Peyer's patch (tissue), 4 donors: ENCODE data around the gene NOP14. TPM values are rescaled to one million over a fixed set of nuclear protein-coding genes. Genes with fewer than 3 reads are reported as not detected.
A peak's percentile ranks its signal among the peaks of the same experiment; 100 is the strongest.

Experiments used
- DNase-seq, 3 donors: peaks; one replicate each; pipeline ENCODE4 v3.0.0-alpha.2; 2017 to 2019
- H3K27ac ChIP-seq, 4 donors: fragments of 200-600 bp; sonication (generic); one replicate each; pipeline ENCODE4 v1.5.1; 2016 to 2019
- H3K27me3 ChIP-seq, 2 donors: fragments of 200-600 bp; sonication (generic); one replicate each; pipeline ENCODE4 v1.5.1; 2019
- H3K36me3 ChIP-seq, 3 donors: fragments of 200-600 bp; sonication (generic); one replicate each; pipeline ENCODE4 v1.5.1; 2016 to 2019
- H3K4me1 ChIP-seq, 4 donors: fragments of 200-600 bp; sonication (generic); one replicate each; pipeline ENCODE4 v1.5.1; 2016 to 2019
- H3K4me3 ChIP-seq, 4 donors: fragments of 200-600 bp; sonication (generic); 1 replicate in 3 of 4; 2 replicates in 1 of 4; pipeline ENCODE4 v1.5.1; 2016 to 2019; ENCODE audit warnings: mild to moderate bottlenecking in 1 of 4
- H3K9me3 ChIP-seq, 4 donors: fragments of 200-600 bp; sonication (generic); one replicate each; pipeline ENCODE4 v1.5.1; 2016 to 2019; ENCODE audit warnings: mild to moderate bottlenecking in 1 of 4
- POLR2A ChIP-seq, 2 donors: fragments of 450-650 bp; IDR thresholded peaks; one replicate each; pipeline ENCODE4 v1.5.1; 2017; ENCODE audit warnings: antibody characterized with exemption in 2 of 2, mild to moderate bottlenecking in 2 of 2, moderate library complexity in 2 of 2
- total RNA-seq, 4 donors: library from RNA; depleted of rRNA; stranded (reverse); fragments of >200 nt; gene quantifications; one replicate each; pipeline ENCODE4 v1.1.0, GENCODE V29; 2016
- TF ChIP-seq, protein P1 (sequence below), 6 experiments: fragments of 450-650 bp in 4 of 6; fragments of 200-600 bp in 2 of 6; sonication (generic) in 1 of 6; IDR thresholded peaks; one replicate each; pipeline ENCODE4 v1.5.1; 2017 to 2019; ENCODE audit warnings: antibody characterized with exemption in 6 of 6, mild to moderate bottlenecking in 3 of 6, moderate library complexity in 1 of 6

Gene NOP14
- total RNA-seq, 4 donors from 2014 or later: 13.0 to 76.7 (median 18.6) TPM

DNA sequence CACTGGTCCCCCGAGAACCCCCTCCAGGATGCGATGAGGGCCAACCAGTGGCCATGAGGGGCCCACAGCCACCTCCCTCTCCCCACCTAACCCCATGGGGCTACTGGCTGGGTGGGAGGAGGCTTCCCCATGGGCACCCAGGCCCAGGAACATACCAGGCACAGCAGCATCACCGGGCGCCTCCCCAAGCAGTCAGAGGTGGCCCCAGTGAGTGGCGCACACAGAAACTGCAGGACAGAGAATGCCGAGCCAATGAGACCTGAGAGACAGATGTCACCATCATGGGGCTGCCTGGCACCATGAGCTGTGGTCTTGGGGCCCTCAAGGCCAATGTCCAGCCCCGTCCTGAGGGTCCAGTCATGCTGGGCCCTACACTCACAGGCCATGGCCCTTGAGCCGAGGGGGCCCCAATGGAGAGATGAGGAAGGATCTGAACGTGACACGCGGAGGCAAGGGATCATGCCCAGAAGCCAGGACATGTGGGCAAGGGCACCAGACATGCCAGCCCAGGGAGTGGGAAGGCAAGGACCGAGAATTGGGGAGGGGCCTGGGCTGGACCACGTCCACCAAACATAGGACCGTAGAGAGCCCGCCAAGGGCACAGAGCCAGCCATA is 30.1 kb downstream of the NOP14 start:
- no peaks in the 10 kb centered on the region for H3K9me3 ChIP-seq
- H3K4me3 ChIP-seq: peak overlapping the region; percentile 65 to 77 (median 74)
- H3K27ac ChIP-seq: peak overlapping the region; percentile 84 to 89 (median 85)
- TF ChIP-seq POLR2A (IDR thresholded peaks at IDR 0.05): no peak
- TF ChIP-seq, protein P1, sequence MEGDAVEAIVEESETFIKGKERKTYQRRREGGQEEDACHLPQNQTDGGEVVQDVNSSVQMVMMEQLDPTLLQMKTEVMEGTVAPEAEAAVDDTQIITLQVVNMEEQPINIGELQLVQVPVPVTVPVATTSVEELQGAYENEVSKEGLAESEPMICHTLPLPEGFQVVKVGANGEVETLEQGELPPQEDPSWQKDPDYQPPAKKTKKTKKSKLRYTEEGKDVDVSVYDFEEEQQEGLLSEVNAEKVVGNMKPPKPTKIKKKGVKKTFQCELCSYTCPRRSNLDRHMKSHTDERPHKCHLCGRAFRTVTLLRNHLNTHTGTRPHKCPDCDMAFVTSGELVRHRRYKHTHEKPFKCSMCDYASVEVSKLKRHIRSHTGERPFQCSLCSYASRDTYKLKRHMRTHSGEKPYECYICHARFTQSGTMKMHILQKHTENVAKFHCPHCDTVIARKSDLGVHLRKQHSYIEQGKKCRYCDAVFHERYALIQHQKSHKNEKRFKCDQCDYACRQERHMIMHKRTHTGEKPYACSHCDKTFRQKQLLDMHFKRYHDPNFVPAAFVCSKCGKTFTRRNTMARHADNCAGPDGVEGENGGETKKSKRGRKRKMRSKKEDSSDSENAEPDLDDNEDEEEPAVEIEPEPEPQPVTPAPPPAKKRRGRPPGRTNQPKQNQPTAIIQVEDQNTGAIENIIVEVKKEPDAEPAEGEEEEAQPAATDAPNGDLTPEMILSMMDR (IDR thresholded peaks at IDR 0.05): no peak
- peaks cover 0 to 48% (median 35%) of the 10 kb centered on the region in 4 donors for H3K4me1 ChIP-seq
- H3K27me3 ChIP-seq: no peaks in the 10 kb centered on the region
- H3K36me3 ChIP-seq: peaks cover 0 to 39% (median 0%) of the 10 kb centered on the region in 3 donors
- DNase-seq: peak in 2 of 3 donors; percentile 55 to 62

DNA sequence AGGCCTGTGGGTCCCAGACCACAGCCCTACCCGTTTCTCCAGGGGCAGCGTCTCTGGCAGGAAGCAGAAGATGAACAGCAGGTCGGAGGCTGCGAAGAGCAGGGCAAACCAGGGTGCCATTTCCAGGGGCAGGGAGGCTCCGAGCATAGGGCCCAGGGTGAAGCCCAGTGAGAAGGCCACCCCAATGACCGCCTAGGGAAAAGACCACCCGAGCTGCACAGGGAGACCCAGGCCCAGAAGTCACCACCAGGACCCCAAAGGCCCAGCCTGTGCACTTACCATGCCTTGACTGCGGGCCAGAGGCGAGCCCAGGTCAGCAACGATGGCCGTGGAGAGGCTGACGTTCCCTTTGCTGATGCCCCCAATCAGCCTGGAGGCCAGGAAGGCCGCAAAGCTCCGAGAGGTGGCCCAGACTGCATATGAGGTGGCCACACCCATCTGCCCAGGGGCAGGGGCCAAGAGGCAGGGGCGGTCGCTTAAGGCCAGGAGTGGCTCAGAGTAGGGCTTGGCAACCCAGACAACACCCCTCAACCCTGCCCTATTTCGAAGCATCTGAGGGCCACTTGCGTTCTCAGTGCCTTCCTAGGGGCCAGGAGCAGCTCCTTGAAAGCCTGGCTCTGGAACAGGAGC is 30.8 kb downstream of the NOP14 start:
- peak in 2 of 3 donors; percentile 49 to 54 for DNase-seq
- no peaks in the 10 kb centered on the region for H3K9me3 ChIP-seq
- peak overlapping the region; percentile 60 to 89 (median 85) for H3K27ac ChIP-seq
- TF ChIP-seq, protein P1 (IDR thresholded peaks at IDR 0.05): no peak
- TF ChIP-seq POLR2A (IDR thresholded peaks at IDR 0.05): no peak
- peaks cover 0 to 39% (median 0%) of the 10 kb centered on the region in 3 donors for H3K36me3 ChIP-seq
- H3K4me3 ChIP-seq: no peak overlapping the region
- H3K27me3 ChIP-seq: no peaks in the 10 kb centered on the region
- peaks cover 0 to 48% (median 35%) of the 10 kb centered on the region in 4 donors for H3K4me1 ChIP-seq

GRCh38 chr4:2931512-2932301 is 31.5 kb downstream of the NOP14 start:
- Histone ChIP-seq H3K36me3 (peaks cover 0 to 46% (median 0%) of the 10 kb centered on the region in 3 donors), H3K4me1 (peaks cover 0 to 47% (median 35%) of the 10 kb centered on the region in 4 donors), H3K4me3 (peak overlapping the region in 1 of 4 donors; percentile 15), H3K27me3 (no peaks in the 10 kb centered on the region), H3K9me3 (no peaks in the 10 kb centered on the region), H3K27ac (peak overlapping the region; percentile 60 to 89 (median 85))
- peak; percentile 64 to 91 (median 88) for DNase-seq
- TF ChIP-seq, protein P1 (IDR thresholded peaks at IDR 0.05): peak in 3 of 6 experiments; percentile 3 to 34 (median 14)
- TF ChIP-seq POLR2A (IDR thresholded peaks at IDR 0.05): no peak

- peak in 2 of 3 donors; percentile 47 to 51 for DNase-seq
- Histone ChIP-seq H3K9me3 (no peaks in the 10 kb centered on the region), H3K27me3 (no peaks in the 10 kb centered on the region), H3K4me3 (no peak overlapping the region), H3K36me3 (peaks cover 0 to 54% (median 0%) of the 10 kb centered on the region in 3 donors), H3K4me1 (peaks cover 0 to 39% (median 31%) of the 10 kb centered on the region in 4 donors), H3K27ac (peak overlapping the region; percentile 60 to 89 (median 85))
- no peak for TF ChIP-seq POLR2A (IDR thresholded peaks at IDR 0.05)
- TF ChIP-seq, protein P1 (IDR thresholded peaks at IDR 0.05): peak in 2 of 6 experiments; percentile 24 to 25
Measured at GRCh38 chr4:2930758-2931511, 32.3 kb downstream of the NOP14 start.
